GM21619 (cell line): ENCODE measurements around the gene CELF1.
"Not testable (repeated sequence)": the region's sequence is repeated elsewhere in the genome, so short reads cannot be mapped to it uniquely, and the experiment has no call there.

Source experiments
- ATAC-seq: cut with Tn5 transposase; IDR thresholded peaks from one replicate; pipeline ENCODE4 v1.9.1; 2021; ENCODE audit not compliant: unreplicated experiment

Gene CELF1

DNA sequence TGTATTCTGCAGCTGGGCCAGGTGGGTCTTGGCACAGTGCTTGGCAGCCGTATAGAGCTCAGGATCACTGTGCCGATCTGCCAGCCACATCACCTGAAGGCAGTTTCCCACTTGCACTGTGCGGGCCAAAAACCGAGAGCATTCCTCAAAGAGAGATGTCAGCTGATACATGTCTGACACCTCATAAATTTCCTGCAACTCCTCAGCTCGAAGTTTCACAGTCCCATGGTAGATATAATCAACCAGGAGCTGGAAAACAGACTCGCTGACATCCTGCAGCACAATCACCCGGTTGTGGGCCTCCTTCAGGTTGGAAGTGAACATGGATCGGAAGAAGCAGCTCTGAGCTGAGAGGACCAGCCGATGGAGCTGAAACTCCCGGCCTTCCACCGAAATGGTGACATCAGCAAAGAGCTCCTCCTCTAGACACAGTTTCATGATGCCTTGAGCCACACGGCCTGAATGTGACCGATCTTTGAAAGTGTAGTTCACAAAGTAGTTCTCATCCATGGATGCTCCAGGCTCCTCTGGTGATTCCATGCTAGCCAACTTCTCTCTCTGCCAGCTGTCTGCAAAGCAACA, 24.6 kb upstream of the CELF1 start:
- no peak for ATAC-seq

DNA sequence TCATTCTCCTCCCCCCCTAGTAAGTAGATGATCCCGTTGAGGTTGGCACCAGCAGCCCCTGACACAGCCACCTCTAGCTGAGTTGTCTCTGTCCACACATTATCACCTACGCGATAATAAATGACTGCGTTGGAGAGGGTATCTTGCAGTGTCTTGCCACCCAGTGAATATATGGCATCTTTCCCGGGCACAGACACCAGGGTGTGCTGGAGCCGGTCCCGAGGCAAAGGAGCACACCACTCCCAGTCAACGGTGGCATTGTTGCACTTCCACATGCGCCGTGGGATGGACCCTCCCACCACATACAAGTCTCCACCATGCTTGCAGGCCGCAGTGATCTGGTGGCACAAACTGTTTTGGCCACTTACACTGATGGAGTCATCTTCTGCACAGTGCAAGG, 20.4 kb upstream of the CELF1 start:
- no peak for ATAC-seq

DNA sequence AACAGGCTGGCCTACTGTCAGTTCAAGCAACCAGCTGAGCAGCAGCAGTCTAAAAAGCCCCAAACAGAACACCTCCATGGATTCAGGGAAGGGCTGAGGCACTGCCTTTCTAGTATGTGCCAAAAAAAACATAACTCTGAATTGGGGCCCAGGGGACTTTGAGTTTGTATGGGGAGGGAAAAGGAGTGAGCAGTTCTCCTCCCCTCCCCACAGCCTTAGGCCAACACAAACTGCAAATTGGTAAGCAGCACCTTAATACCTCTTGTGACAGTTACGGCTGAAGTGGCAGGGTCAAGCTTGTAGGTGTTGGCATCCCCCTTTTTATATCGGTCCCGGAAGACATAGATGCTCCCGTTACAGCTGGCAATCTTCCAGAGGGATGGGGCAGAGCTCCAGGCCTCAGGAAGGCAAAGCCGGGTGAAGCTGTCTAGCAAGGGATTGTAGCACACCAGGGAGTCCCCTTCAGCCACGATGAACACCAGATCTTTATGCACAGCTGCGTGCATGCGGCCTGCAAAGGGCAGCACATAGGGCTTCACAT, 19.9 kb upstream of the CELF1 start:
- no peak for ATAC-seq

DNA sequence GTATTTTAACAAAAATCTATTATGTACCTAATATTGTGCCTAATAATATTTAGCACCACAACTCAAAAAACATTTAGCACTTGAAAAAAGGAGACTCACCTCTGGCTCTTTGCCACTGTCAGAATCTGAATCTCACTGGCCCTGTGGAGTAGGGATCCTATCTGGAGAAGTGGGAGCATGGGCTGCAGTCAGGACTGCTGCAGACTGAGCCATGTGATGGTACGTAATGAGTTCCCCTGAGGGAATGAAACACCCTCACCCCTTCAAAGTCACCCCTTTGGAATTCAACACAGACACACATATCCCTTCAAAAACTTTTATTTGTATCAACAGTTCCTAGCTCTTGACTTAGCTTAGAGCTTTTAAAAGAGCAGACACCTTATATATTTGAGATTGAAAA, 19.0 kb upstream of the CELF1 start:
- ATAC-seq: no peak

DNA sequence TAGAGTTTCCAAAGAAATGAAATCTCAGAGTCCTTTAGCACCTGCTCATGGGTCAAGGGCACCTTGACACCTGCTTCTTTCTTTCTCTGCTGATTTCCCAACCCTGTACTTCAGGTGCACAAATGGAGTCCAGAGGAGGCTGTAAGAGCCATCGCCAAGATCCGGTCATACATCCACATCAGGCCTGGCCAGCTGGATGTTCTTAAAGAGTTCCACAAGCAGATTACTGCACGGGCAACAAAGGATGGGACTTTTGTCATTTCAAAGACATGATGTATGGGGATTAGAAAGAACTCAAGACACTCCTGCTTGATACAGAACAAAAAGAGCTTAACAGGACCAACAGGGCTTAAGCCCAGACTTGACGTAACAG, 18.4 kb upstream of the CELF1 start:
- no peak for ATAC-seq

DNA sequence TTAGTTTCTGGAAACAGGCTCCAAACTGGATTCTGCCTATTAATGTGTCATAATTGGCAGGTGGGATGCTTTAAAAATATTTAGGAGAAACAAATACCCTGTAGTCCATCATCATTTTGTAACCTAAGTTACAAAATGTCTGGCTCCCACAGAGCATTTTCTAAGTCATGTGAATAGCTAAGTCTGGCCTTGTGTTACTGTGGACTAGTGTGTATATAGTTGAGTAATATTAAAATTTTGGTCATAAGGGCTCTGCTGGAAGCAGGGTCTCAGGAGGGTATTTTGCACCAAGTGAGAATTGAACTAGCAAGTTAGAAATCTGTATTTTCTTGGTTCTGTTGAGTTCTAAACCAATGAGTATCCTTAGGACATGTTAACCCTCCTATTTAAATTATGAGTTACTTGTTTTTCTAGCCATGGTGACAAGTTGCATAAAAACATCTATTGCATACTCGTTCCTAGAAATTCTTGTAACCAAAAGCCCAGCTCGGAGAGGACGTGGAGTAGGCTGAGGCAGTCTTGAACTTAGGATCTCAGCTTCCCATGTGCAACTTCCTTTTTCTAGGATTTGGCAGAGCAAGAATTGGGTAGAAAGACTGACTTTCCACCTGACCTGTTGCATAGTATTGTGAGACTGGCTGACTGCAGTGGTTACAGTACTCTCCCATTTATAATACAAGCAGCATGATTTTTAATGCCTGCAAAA, 17.9 kb upstream of the CELF1 start:
- no peak for ATAC-seq

DNA sequence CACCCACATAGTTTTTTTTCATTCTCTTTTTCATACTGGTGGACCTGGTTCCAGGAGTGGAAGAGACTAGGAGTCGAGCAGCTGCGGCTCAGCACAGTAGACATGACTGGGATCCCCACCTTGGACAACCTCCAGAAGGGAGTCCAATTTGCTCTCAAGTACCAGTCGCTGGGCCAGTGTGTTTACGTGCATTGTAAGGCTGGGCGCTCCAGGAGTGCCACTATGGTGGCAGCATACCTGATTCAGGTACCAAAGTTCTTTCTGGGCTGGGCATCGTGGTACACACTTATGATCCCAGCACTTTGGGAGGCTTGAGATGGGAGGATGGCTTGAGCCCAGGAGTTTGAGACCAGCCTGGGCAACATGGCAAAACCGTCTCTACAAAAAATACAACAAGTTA, 16.7 kb upstream of the CELF1 start:
- ATAC-seq: no peak

DNA sequence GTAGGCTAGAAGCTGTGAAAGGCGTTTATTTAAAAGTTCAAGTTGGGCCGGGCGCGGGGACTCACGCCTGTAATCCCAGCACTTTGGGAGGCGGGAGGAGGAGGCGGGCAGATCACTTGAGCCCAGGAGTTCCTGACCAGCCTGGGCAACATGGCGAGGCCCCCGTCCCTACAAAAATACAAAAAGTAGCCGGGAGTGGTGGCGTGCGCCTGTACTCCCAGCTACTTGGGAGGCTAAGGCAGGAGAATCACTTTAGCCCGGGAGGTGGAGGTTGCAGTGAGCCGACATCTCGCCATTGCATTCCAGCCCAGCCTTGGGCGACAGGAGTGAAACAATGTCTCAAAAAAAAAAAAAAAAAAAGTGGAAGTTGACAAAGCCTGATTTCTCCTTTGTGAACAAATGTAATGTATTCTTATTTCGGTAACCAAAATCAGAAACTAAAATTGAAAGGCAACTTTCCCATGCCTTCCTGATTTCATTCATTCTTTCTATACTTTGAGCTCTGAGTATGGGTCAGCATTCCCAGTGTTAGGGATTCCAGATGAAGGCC, 13.3 kb upstream of the CELF1 start:
- no peak for ATAC-seq

DNA sequence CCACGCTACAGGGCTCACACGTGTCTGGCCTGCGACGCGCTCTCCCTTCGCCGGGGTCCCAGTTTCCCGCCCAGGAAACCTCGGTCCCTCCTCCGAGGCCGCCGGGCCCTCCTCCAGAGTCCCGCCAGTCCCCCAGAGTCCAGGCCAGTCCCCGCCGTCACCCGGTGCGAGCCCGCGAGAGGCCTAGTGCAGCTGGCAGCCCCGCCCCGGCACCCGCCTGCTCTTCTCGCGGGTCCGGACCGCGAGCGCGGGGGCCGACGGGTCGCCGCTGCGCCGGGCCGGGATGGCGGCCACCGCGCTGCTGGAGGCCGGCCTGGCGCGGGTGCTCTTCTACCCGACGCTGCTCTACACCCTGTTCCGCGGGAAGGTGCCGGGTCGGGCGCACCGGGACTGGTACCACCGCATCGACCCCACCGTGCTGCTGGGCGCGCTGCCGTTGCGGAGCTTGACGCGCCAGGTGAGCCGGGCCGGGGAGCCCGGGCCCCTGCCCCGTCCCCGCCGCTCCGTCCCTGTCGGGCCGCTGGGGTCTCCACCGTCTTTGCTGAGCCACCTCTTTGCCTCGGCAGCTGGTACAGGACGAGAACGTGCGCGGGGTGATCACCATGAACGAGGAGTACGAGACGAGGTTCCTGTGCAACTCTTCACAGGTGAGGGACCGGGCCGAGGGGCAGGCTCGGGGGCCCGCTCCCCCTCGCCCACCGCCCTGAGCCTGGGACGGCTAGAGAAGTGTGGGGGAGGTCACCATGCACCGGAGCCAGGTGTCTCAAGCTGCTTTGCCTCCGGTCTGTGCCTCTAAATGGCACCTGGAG, 12.6 kb upstream of the CELF1 start, which contains the start of gene PTPMT1:
Gene PTPMT1 (plus strand): TSS at position 260 of the 809 bp plus-strand sequence. CDS start 24 bp downstream, at position 284.
- ATAC-seq: peak; percentile 95

DNA sequence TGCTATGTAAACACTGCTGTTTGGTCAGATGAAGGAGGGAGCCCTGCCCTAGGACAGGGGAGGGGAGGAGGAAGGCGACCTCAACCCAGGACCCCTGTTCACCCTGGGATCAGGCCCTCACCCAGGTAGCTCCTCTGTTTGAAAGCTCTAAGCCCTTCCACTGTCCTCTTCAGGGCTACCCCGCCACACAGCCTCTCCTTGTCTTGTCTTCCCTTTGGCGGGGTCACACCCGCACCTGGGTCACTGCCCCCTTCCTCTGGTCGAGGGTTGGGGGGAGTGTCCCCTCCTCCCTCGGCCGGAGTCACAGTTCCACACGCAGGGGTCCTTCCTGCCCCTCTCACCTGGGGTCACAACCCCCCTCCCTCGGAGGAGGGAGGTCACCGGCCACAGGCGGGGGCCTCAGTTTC, 12.0 kb upstream of the CELF1 start:
- no peak for ATAC-seq

DNA sequence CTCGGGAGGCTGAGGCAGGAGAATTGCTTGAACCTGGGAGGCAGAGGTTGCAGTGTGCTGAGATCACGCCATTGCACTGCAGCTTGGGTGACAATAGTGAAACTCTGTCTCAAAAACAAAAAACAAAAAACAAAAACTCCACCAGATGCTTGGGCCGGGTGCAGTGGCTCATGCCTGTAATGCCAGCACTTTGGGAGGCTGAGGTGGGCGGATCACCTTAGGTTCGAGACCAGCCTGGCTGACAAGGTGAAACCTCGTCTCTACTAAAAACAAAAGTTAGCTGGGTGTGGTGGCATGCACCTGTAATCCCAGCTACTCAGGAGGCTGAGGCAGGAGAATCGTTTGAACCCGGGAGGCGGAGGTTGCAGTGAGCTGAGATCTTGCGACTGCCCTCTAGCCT, 11.4 kb upstream of the CELF1 start:
- not testable (repeated sequence) for ATAC-seq

DNA sequence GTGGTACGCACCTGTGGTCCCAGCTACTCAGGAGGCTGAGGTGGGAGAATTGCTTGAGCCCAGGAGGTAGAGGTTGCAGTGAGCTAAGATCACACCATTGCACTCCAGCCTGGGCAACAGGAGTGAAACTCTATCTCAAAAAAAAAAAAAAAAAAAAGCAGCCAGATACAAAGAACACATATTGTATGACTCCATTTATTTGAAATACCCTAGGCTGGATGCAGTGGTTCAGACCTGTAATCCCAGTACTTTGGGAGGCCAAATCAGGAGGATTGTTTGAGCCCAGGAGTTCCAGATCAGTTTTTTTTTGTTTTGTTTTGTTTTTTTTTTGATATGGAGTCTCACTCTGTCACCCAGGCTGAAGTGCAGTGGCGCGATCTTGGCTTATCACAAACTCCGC, 9.5 kb upstream of the CELF1 start:
- ATAC-seq: not testable (repeated sequence)

DNA sequence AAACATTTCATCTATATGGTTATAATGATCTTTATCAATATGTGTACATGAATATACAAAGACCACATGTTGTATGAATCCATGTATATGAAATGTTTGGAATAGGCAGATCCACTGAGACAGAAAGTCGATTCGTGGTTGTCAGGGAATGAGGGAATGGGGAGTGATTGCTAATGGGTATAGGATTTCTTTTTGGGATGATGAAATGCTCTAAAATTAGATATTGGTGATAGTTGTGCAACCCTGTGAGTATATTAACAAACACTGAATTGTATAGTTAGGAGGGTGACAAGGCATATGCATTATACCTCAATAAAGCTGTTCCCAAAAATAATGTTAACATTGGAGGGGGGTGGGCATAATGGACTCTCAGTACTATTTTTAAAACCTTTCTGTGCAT, 7.5 kb upstream of the CELF1 start:
- ATAC-seq: no peak

DNA sequence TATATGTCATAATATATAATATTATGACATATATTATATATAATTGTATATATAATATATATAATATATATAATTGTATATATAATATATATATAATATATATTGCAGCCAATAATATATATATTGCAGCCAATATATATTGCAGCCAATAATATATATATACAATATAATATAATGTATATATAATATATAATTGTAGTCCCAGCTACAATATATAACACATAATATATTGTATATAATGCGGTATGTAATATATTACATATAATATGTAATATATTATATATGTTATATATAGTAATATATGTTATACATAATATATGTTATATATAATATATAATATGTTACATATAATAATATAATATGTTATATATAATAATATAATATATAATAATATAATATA, 5.8 kb upstream of the CELF1 start:
- no peak for ATAC-seq

DNA sequence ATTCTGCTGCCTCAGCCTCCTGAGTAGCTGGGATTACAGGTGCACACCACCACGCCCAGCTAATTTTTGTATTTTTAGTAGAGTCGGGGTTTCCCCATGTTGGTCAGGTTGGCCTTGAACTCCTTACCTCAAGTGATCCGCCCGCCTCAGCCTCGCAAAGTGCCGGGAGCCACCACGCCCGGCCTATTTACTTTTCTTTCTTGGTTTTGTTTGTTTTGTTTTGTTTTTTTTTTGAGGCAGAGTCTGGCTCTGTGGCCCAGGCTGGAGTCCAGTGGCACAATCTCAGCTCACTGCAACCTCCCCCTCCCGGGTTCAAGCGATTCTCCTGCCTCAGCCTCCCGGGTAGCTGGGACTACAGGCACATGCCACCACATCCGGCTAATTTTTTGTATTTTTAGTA, 4.1 kb upstream of the CELF1 start:
- ATAC-seq: not testable (repeated sequence)

DNA sequence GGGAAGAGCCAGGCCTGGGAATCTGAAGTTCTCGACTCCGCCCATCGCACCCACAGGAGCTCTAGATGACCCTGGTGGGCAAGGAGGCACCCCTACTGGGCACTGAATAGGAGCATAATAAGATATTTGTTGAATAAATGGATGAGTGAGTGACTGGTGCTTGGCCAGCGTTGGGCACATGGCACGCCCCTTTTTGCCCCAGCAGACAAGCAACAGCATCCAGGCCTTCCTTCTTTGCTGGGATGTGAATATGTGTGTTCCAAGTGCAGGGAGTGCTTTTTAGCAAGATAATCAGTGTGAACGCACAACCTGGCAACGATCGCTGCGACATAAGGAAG, 443 bp upstream of the CELF1 start:
- ATAC-seq: peak; percentile 22

DNA sequence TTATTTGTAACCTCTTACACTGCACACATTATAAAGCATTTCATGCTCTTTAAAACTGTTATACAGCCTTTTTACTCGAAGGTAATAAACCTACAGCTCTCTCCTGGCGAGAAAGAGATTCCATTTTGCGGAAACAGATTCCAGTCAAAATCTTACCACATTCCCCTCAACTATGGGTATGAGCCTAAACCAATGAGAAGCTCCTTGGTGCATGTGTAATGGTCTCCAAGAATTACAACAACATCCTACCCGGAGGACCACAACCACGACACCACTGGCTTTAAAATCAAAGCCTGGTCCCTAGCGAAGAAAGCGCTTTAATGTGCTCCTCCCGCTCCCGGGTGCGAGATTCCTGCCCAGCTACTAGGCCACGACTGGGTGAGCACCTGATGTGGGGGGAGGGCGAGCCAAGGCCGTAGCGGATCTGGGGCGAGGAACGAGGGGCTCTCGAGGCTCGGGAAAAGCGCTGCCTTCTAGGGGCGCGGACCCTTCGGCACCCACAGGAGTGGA, 821 bp downstream of the CELF1 start:
- peak; percentile 4 for ATAC-seq

DNA sequence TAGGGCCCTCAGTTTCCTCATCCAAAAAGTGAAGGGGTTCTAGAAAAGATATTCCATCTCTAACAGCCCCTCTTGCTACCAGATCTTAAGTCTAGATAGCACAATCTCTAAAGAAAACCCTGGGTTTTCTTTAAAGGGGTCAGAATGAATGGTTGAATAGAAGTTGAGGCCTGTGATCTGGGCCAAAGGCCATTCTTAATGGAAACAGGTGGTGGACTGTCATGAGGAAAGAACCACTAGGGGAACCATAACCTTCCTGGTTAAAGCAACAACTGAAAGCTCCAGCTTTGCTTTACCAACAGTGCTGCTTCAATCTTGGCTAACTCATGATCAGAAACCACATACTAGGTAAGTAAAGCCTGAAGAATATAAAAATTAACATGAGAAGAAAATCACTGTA, 1.8 kb downstream of the CELF1 start:
- no peak for ATAC-seq

DNA sequence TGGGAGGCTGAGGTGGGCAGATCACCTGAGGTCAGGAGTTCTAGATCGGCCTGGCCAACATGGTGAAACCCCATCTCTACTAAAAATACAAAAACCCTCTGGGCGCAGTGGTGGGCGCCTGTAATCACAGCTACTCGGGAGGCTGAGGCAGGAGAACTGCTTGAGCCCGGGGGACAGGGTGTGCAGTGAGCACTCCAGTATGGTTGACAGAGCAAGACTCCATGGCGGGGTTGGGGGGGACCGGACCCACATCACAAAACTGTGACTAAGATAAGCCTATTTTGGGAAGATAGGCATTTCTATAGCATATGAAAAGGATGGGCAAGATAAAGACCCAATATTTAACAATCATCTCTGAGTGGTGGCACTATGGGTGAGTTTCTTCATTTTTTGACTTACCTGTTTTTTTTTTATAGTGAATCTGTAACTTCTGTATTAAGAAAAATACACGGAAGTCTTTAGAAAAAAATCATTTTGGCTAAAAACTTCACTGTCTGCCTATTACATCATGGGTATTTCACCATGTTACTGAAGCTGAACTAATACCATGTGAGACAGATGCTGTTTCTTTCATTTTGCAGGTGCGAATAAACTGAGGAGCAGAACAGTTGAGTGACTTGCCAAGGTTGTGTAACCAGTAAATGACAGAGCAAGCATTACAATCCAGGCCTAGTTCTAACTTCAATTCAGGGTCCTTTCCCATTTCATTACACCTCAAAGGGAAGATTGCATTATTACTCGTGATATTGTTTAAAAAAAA, 2.5 kb downstream of the CELF1 start:
- no peak for ATAC-seq

DNA sequence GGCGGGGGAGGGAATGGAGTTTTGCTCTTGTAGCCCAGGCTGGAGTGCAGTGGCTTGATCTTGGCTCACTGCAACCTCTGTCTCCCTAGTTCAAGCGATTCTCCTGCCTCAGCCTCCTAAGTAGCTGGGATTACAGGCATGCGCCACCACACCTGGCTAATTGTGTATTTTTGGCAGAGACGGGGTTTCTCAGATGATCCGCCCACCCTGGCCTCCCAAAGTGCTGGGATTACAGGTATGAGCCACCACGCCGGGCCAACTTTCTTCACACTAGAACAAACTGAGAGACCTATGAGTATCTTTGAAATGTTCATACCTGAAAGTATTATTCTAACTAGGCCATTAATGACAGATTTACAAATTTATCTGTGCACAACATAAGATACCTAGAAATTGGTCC, 6.7 kb downstream of the CELF1 start:
- not testable (repeated sequence) for ATAC-seq

DNA sequence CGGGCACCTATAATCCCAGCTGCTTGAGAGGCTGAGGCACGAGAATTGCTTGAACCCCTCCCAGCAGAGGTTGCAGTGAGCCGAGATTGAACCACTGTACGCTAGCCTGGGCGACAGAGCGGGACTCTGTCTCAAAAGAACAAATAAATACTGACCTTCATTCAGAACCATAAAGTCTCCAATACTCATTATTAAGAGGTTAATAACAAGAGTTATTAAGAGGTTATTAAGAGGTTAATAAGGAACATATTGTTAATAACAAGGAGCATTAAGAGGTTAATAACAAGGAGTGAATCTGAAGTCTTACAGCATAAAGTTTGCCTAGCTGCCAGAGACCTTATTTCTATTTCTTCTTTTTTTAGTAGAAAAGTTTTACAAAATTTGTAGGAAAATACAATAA, 7.6 kb downstream of the CELF1 start:
- ATAC-seq: no peak
